GM18868 (cell line): ENCODE results near the gene EGLN1.
A peak's percentile ranks its signal among the peaks of the same experiment; 100 is the strongest.
"Not testable (repeated sequence)": the region's sequence is repeated elsewhere in the genome, so short reads cannot be mapped to it uniquely, and the experiment has no call there.

Experiments used
- ATAC-seq: cut with Tn5 transposase; IDR thresholded peaks from one replicate; pipeline ENCODE4 v1.9.1; 2021; ENCODE audit warnings: mild to moderate bottlenecking, moderate library complexity; ENCODE audit not compliant: unreplicated experiment

The EGLN1 gene

GRCh38 chr1:231364192-231364591, 57.9 kb downstream of the EGLN1 start:
- ATAC-seq: no peak

GRCh38 chr1:231363624-231364023, 58.5 kb downstream of the EGLN1 start:
- ATAC-seq: no peak

- no peak for ATAC-seq
Measured at GRCh38 chr1:231362325-231362724, 59.8 kb downstream of the EGLN1 start.

GRCh38 chr1:231359113-231359512, 63.0 kb downstream of the EGLN1 start:
- no peak for ATAC-seq

GRCh38 chr1:231357831-231358354, 64.2 kb downstream of the EGLN1 start:
- peak; percentile 83 for ATAC-seq

- peak; percentile 16 for ATAC-seq
Measured at GRCh38 chr1:231357187-231357772, 64.8 kb downstream of the EGLN1 start.

- ATAC-seq: no peak
Measured at GRCh38 chr1:231355171-231355570, 66.9 kb downstream of the EGLN1 start.

- no peak for ATAC-seq
Measured at GRCh38 chr1:231354330-231355020, 67.6 kb downstream of the EGLN1 start.

GRCh38 chr1:231353086-231353485, 69.0 kb downstream of the EGLN1 start:
- ATAC-seq: no peak

GRCh38 chr1:231351816-231352215, 70.3 kb downstream of the EGLN1 start:
- ATAC-seq: no peak

- ATAC-seq: not testable (repeated sequence)
Measured at GRCh38 chr1:231348856-231349255, 73.2 kb downstream of the EGLN1 start.

GRCh38 chr1:231348442-231348841, 73.6 kb downstream of the EGLN1 start:
- no peak for ATAC-seq

- no peak for ATAC-seq
Measured at GRCh38 chr1:231347961-231348360, 74.1 kb downstream of the EGLN1 start.

- ATAC-seq: no peak
Measured at GRCh38 chr1:231340328-231341013, 81.6 kb downstream of the EGLN1 start.

GRCh38 chr1:231338270-231339128, 83.6 kb downstream of the EGLN1 start, which contains the start of gene SPRTN:
Gene SPRTN, plus strand, starts transcription at chr1:231338293. Its CDS starts 91 bp downstream, at chr1:231338384.
- ATAC-seq: peak; percentile 1

GRCh38 chr1:231337472-231338269, 84.4 kb downstream of the EGLN1 start, which contains the start of gene EXOC8:
Gene EXOC8, minus strand, starts transcription at chr1:231337852. Its CDS starts 107 bp downstream, at chr1:231337745.
- peak; percentile 72 for ATAC-seq

GRCh38 chr1:231337043-231337471, 85.0 kb downstream of the EGLN1 start:
- no peak for ATAC-seq

- no peak for ATAC-seq
Measured at GRCh38 chr1:231335663-231336602, 86.2 kb downstream of the EGLN1 start.

GRCh38 chr1:231334952-231335351, 87.1 kb downstream of the EGLN1 start:
- ATAC-seq: no peak
